Hippocampal formation (tissue), 2 donors: ENCODE measurements around the gene FBXL7.
"Not testable (repeated sequence)": the region's sequence is repeated elsewhere in the genome, so short reads cannot be mapped to it uniquely, and the experiment has no call there.

ENCODE experiments used
- DNase-seq, 2 donors: peaks; one replicate each; lab custom pipeline; 2025; lab: John Stamatoyannopoulos, UW

FBXL7 gene

DNA sequence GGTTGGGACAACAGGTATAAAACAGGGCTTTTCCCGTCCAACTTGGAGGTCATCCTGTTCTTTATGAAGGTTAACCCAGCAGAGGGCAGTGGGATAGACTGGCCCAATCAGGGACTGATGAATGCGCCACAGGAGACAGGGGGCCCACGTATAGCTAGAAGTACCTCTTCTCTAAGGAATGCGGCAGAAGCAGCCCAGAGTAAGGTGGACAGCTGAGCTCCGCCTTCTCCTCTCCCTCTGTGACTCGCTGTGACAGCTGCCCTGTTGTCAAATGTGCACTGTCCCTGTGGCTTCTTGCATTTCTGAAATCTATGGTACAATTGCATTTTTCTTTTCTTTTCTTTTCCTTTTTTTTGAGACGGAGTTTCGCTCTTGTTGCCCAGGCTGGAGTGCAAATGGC lies 306.6 kb downstream of the FBXL7 start:
- no peak for DNase-seq

DNA sequence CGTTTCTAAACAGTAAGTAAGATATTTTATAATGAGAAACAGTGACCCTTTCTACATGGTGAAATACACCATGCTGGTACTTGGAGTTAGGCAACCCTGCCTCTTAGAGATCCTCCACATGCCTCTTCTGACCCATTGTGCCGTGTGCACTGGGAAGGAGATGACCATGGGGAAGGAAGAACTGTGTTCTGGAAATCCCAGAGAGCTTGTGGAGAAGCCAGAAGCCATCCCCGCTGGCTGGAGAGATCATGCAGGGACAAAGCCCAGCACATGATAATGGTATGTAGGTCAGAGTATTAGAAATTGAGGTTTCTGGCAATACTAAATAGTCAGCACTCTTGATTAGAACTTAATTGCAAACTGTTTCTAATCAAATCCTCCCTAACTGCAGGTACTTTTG lies 307.3 kb downstream of the FBXL7 start:
- no peak for DNase-seq

DNA sequence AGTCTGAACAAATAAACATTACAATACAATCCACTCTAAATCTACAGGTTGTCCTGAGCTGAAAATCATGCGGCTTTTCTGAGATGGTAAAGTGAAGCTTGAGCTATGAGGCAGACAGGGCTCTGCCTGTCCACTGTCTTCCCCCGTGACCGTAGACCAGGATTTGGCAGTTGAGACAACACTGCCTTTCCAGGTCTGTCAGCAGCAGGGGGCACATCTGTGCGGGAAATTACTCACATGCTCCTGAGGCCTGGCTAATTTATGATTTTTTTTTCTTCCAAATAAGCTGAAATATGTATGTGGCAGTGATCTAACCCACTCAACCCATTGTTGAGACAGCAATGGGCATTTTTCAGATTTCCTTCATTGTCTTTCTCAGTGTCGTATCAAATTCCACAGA lies 307.9 kb downstream of the FBXL7 start:
- peak in 1 of 2 donors; percentile 34 for DNase-seq

DNA sequence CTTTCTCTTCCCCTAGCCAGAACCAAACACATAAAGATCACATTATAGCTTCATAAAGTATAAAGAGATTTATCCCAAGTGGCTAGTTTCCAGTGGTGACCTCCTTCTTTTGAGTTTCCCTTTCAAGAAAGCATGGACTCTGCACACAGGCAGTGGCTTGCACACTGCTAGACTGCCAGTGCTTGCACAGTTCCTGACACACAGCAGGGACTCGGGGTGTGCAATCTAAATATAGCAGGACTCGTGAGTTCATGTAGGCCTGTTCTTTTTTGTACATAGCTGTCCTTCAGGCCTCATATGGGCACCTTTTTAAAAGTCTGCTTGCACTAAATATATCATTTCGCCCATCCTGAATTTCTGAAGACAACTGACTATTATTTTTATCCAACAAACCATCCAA lies 308.6 kb downstream of the FBXL7 start:
- no peak for DNase-seq

DNA sequence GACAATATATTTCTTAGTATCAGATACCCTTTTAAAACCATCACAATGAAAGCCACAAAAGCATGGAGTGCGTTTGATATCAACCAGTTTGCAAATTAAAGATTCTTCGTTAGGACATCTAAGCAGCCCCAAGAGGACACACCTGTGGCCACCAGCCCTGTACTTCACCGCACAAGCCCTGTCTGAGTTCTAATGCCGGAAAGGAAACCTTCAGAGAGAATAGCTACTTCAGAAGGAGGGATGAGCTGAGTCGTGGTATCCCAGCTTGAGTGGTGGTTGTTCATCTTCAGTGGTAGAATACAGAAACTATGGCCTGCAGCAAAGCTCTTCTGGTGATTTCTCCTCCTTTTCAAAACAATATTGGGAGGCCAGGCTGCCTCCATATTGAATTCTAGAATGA lies 319.6 kb downstream of the FBXL7 start:
- DNase-seq, result no peak

DNA sequence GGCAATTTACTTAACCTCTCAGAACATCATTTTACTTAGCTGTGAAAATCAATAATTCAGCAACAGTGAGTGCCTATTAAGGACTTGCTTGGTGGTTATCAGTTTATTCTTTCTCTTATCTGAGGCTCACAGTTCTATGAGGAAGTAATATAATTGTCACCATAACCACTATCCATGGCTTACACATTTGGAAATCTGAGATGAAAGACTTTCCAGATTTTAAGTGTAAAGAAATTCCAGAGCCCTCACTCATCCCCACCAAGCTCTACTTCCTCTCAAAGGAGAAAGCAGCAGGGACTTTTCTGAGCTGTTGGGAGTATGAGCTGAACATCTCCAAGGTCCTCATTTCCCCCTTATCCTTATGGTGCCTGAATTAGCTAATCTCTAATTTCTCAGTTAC lies 321.5 kb downstream of the FBXL7 start:
- no peak for DNase-seq

DNA sequence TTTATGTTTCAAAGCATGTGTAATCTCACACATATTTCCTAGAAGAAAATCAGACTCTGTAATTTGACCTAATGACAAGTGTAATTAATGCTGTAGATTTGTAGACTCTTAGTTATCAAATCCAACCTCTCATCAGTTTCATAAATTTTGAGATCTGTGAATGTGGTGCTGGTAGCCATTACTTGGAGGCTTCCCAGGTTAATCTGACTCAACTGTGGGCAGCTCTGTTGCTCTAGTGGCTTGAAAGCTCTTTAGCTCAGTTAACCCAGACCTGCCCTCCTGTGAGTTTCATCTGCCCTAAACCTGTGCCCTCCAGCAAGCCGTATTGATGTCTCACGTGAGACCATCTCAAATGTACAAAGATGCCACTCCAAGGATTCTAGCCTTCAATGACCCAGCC lies 323.4 kb downstream of the FBXL7 start:
- DNase-seq, result no peak

DNA sequence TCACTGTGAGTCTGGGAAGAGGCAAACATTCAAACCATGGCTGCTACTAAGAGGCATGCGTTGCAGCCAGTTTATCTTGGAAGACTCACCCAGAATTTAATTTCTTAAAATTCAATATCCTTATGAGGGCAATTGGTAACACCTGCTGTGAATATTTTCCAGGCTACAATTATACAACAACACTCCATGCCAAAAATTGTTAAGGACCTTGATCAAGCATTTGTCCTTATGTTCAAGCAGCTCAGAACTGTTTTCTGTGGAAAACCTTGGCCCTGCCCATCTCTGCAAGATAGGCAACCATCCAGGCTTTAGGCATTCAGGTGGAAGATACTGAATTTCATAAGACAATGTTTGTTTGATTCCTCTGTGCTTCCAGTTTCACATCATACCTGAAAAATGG lies 327.8 kb downstream of the FBXL7 start:
- DNase-seq, result no peak

DNA sequence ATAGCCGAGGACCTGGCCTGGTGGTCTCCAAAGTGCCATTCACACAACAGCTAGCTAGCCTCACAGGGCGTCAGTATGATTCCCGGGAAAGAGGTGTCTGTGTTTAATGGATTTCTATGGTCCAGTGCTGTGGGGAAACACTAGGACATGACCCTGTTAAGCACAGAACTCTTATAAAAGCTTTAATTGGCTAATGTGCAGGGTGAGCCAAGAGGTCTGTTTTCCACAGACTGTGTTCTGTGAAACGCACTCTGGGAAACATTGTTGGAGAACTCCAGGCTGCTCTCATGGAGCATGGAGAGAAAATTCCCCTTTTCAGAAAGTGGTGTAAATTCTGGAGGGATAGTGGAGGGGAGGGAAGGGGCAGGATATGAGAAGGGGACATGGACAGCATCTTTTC lies 331.4 kb downstream of the FBXL7 start:
- peak in 1 of 2 donors; percentile 17 for DNase-seq

DNA sequence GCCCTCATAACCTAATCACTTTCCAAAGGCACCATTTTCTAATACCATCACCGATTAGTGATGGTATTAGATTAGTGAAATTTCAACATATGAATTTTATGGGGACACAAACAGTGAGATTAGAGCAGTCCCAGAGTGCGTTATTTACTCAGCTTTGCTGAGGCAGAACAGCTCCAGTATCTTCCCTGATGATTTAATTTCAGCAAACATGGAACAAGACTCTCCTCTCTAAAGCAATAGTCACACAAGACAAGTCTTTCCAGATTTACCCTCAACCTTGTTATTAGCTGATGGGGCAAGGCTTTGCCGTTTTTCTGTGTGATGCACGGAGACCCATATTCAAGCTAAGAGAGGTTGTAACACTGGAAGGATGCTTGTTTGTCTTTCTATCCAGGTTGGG lies 333.4 kb downstream of the FBXL7 start:
- no peak for DNase-seq

DNA sequence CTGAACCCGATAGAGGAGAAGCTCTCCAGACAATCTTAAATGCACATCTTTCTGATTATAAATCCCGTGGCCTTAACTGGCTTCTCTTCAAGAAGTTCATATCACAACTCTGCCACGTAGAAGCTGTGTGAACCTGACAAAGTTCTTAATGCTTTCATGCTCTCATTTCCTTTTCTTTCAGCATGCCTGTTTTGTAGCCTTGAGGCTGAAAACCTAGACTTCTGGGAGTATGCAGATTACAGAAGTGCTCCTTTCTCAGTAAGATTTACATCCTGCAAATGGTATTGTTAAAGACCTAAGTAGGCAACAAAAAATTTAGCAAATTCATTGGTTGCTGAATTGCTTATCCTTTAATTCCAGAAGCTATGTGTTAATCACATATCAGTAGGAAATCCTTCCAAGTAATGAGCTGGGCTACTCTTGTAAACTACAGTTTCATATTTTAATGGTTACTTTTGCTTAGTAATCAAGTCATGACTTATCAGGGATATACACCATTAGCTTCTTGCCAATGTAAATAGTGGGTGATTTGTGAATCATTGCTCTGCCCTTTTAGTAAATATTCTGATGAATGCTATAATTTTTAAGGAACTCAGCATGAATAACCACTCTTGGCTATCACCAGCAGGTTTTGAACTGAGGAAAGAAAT lies 334.7 kb downstream of the FBXL7 start:
- no peak for DNase-seq

DNA sequence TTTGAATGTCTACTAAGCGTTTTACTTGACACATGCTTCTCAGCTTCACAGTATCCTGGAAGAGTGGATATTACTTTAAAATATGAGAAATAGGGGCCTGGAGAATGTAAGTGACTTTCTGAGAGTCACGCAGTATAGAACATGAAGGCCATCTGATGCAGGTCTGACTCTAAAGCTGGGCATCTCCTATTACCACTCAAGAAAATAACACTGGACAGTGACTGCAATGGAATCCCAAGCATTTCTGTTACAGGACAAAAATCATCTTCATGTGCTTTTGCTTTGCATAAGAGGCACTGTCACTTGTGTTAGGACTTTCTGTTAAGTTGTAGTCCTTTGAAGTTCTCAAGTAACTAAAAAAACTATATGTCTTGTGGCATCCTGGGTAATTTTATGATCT lies 335.5 kb downstream of the FBXL7 start:
- DNase-seq, result no peak

DNA sequence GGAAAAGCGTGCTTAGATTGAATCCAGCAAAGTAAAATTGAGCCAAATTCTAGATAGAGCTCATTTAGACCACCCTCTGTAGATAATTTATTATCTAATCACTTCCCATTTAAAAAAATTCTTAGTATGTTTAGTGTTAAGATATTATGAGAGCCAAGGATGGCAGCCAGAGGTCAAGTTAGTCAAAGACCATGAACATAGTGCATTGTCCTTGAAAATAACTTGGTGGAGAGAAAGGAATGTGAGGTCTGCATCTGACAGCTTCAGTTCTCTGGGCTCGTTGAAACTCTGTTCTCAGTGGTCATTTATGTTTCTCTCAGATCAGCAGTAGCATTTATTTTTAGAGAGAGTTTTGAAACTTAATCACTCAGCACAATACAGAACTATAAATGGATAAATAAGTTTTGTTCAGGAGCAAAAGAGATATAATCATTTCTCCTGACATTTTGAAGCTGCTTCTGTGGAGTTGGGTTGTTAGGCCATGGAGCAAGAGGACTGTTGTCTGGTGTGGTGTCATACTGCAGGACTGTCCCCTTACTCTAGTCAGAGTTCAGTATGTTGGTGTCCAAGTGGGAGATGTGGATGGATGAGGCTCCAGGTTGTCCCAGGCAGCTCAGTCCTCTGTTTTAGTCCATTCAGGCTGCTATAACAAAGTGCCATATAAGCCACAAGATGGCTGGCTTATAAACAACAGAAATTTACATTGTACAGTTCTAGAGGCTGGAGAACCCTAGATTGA lies 337.7 kb downstream of the FBXL7 start:
- no peak for DNase-seq

DNA sequence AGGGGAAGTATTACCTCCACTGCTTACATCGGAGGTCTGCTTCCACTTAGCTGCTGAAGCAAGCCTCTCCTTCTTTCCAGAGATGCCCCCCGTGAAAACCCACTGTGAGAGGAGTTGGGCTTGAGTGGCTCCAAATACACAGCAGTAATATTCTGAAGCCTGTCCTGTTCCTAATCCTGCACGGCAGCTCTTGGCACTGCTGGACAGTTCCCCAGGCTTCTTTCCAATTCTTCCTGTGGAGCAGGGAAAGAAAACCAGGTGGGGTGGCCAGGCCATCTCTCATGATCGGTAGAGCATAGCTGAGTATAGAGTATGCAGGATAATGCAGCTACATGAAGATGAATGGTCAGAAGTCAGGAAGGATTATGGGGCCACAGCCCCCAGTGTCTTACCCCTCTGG lies 344.3 kb downstream of the FBXL7 start:
- no peak for DNase-seq

DNA sequence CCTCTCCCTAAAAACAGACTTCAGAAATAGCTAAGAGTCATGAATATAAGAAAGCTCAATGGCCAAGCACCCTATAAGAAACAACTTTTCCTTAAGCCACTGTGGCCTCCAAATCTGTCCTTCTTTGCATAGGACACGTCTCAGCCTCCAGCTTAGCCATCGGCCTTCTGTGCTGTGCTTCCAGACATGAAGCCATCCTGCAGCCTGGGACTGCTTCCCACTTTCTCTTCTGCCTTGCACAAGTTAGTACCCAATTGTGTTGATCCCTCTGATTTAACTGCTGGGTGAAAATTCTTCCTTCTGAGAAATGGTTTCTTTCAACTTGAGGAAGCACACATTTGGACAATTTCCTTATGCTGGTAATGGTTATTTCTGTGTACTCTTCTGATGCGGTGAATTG lies 344.9 kb downstream of the FBXL7 start:
- DNase-seq, result no peak

DNA sequence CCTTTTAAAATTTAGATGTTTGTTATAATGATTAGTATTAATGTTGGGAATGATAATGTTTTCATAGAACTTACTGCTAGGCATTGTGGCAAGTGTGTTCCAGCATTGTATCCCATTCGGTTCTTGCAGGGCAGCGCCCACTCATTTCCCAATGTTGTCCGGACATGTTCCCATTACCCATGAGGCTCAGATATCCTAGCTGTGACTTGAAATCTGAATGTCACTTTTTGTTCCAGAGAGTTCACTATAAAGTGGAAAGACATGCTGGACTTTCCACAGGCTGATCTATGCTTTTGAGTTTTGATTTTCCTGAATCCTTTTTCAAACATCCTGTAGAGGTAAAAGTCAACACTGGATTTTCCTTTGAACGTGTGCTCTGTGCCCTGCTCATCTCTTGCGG lies 350.6 kb downstream of the FBXL7 start:
- DNase-seq, result no peak

DNA sequence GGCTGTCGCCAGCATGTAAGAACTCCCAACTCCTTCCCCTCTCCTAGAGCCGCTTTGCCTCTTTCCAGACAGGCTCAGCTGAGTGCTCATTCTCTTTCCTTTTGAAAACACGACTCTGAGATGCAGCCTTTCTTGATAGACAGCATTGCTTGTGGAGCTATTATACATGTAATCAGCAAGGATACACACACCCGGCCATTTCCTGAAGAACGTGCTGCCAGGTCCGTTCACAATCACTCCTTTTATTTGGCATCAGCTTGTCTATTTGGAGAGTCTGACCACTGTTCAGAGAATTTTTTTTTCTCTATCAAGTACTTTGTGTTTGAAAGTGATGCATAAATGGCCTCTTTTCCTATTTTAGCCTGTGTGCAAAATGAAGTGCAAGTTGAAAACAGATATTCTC lies 351.0 kb downstream of the FBXL7 start:
- DNase-seq, result no peak

DNA sequence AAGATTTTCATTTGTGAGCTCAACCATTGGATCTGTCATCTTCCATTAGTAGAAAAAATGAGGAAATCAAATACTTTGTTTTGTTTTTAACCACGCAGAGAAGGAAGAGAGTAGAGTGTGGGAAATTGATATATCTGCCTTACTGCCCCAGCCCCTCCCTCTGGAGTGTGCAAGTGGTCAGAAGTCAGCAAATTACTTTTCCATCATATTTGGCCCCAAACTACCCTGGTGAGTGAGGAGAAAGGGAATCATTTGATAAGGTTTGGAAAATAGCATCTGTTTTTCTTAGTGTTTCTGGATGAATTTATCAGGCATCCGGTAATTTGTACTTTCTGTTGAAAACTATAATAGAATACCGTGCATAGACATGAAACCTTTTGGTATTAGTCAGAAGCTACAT lies 352.2 kb downstream of the FBXL7 start:
- DNase-seq, result no peak

DNA sequence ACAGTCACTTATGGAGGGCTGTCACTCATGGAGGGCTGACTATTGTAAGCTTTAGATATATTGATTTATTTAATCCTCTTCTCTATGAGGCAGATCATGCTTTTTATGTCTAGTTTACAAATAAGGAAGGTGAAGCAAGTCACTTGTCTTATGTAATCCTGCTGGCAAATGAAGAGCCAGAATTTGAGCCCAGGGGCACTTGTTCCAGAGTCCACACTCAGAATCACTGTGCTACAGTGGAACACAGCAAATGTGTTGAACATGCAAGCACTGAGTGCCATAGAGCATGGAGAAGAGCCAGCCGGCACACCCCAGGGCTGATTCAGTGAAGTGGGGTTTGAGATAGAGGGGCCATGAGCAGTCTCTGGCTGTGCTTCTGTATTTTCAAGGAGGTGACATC lies 353.0 kb downstream of the FBXL7 start:
- DNase-seq, result no peak

DNA sequence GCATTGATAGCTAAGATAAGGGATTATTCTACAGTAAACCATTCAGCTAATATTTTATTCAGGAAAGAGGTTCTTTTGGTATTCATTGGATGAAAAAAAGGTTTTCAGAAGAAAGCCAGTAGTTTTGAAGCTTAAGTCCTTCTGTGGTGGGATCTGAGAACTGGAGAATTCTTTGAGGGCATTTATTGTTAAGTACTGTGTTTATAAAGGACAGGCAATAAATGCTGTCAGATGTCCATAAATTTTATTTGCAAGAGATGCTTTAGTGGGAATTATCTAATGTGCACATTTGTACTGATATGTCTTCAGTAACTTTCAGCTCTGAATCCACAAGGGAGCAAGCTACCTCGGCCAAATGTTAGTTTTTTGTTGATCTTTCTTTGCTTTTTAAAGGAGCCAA lies 358.3 kb downstream of the FBXL7 start:
- DNase-seq, result no peak

DNA sequence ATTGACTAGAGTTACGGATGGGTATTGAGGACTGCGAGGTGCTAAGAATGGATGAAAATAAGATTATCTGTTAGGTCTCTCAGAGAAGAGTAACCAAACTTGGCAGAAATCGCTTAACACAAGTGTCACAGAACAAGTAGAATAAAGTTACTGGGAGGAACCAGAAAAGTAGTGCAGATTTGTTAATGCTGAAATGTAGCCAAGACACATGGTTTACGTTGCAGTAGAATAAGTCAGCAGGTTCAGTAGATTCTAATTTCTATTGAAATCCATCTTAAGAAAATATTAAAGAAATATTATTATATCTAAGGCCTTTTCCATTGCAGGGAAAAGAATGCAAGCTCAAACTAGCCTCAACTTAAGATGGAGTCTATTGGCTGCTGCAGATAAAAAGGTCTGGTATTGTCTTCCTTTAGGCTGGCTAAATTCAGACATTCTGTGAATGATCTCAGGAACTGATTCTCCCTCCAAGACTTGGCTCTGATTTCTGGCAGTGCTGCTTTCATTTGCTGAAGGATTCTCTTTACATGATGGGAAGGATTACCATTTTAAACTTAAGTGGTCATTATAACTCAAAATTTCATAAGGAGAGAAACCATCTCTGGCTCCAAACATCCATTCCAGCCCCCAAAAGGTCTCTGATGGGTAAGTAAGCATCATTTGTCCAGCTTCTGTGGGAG lies 364.7 kb downstream of the FBXL7 start:
- DNase-seq, result no peak

DNA sequence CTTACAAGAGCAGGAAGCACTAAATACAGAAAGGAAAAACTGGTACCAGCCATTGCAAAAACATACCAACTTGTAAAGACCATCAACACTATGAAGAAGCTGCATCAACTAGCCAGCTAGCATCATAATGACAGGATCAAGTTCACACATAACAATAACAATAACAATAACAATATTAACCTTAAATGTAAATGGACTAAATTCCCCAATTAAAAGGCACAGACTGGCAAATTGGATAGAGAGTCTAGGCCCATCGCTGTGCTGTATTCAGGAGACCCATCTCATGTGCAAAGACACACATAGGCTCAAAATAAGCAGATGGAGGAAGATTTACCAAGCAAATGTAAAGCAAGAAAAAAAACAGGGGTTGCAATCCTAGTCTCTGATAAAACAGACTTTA lies 372.3 kb downstream of the FBXL7 start:
- not testable (repeated sequence) for DNase-seq

DNA sequence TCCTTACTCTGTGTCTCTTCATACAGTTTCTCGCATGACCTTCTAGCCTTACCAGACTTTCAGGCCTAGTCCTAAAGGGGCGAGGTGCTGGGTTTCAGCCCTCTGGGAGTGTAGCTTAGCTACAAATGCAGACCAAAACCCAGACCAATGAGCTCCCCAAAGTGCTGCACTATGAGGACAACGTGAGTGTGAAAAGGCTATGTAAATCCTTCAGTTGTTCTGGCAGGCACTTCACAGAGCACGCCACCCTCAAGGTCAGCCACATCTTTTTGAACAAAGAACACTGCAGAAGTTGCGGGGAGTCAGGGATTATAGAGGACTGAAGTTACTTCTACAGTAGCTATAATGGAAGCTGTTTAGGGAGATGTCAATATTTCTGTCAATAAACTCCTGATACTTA lies 377.9 kb downstream of the FBXL7 start:
- no peak for DNase-seq
